Esophagus muscularis mucosa (tissue), 4 donors: ENCODE data around the gene NOXRED1. TPM values are rescaled to one million over a fixed set of nuclear protein-coding genes. Genes with fewer than 3 reads are reported as not detected.

Experiments used
- DNase-seq: peaks from one replicate; pipeline ENCODE4 v3.0.0-alpha.2; 2017; ENCODE audit errors: extremely low spot score
- H3K27ac ChIP-seq, 4 donors: fragments of 200-600 bp; sonication (generic); replicated peaks in 1 of 4; 1 replicate in 3 of 4; 2 replicates in 1 of 4; pipeline ENCODE4 v1.5.1; 2016 to 2019; ENCODE audit warnings: mild to moderate bottlenecking in 1 of 4
- H3K27me3 ChIP-seq, 4 donors: fragments of 200-600 bp; sonication (generic); one replicate each; pipeline versions ENCODE4 v1.5.1 to v1.6.0; 2016 to 2019
- H3K36me3 ChIP-seq, 4 donors: fragments of 200-600 bp; sonication (generic); one replicate each; pipeline ENCODE4 v1.5.1; 2016 to 2019
- H3K4me1 ChIP-seq, 4 donors: fragments of 200-600 bp; sonication (generic); one replicate each; pipeline ENCODE4 v1.5.1; 2016 to 2019
- H3K4me3 ChIP-seq, 4 donors: fragments of 200-600 bp; sonication (generic); 1 replicate in 2 of 4; 2 replicates in 2 of 4; pipeline ENCODE4 v1.5.1; 2016 to 2019; ENCODE audit warnings: mild to moderate bottlenecking in 4 of 4, moderate library complexity in 1 of 4
- H3K9me3 ChIP-seq, 4 donors: fragments of 200-600 bp; sonication (generic); 1 replicate in 3 of 4; 2 replicates in 1 of 4; pipeline ENCODE4 v1.5.1; 2016 to 2019
- CTCF ChIP-seq, 3 experiments: fragments of 200-600 bp in 2 of 3; fragments of 450-650 bp in 1 of 3; sonication (generic) in 2 of 3; IDR thresholded peaks; one replicate each; pipeline ENCODE4 v1.5.1; 2017 to 2019; ENCODE audit warnings: antibody characterized with exemption in 3 of 3, mild to moderate bottlenecking in 2 of 3, moderate library complexity in 1 of 3
- EP300 ChIP-seq: sonication (generic); formaldehyde crosslinking; IDR thresholded peaks from one replicate; pipeline ENCODE4 v1.6.1; 2017; ENCODE audit warnings: antibody characterized with exemption
- POLR2A ChIP-seq: fragments of 450-650 bp; IDR thresholded peaks from one replicate; pipeline ENCODE4 v1.6.1; 2017; ENCODE audit warnings: antibody characterized with exemption, moderate library complexity, mild to moderate bottlenecking, low read depth
- POLR2AphosphoS5 ChIP-seq, 2 donors: sonication (generic); formaldehyde crosslinking; IDR thresholded peaks; one replicate each; pipeline ENCODE4 v1.6.1; 2017; ENCODE audit warnings: antibody characterized with exemption in 2 of 2
- WGBS: methylation state at CpG from one replicate; pipeline ENCODE4 v1.1.5; 2018; 5-methylcytosine and 5-hydroxymethylcytosine counted together
- intact Hi-C: fragments of 100-400 bp; cut with DNase I; formaldehyde crosslinking; loops from one replicate; pipeline ENCODE4 v1.15.1; 2023
- small RNA-seq, 3 donors: library from RNA; depleted of rRNA; stranded (forward); fragments of <200 nt; gene quantifications; one replicate each; pipeline ENCODE3, GENCODE V24; 2016
- total RNA-seq, 4 donors: library from RNA; depleted of rRNA; stranded (reverse); fragments of >200 nt; gene quantifications; one replicate each; pipeline versions ENCODE4 v1.1.0 to v1.2.1, GENCODE V29; 2016

NOXRED1 gene
- total RNA-seq, 4 donors from 2014 or later: 0.17 to 0.29 TPM; not detected in 2

GRCh38 chr14:77355811-77356210 is 67.5 kb downstream of the NOXRED1 start:
- Histone ChIP-seq H3K4me1 (no peaks in the 10 kb centered on the region), H3K4me3 (no peak overlapping the region), H3K9me3 (no peaks in the 10 kb centered on the region), H3K27ac (no peak overlapping the region), H3K36me3 (peaks cover 0 to 4% (median 3%) of the 10 kb centered on the region in 4 donors), H3K27me3 (no peaks in the 10 kb centered on the region)
- 90% methylated on average over 4 of the region's 4 CpGs for WGBS
- intact Hi-C loops: no loop called here
- DNase-seq: no peak
- TF ChIP-seq POLR2A (no peak), EP300 (no peak)

GRCh38 chr14:77353469-77354141 is 69.7 kb downstream of the NOXRED1 start:
- Histone ChIP-seq H3K4me3 (no peak overlapping the region), H3K36me3 (peaks cover 0 to 24% (median 18%) of the 10 kb centered on the region in 4 donors), H3K27me3 (no peaks in the 10 kb centered on the region), H3K4me1 (no peaks in the 10 kb centered on the region), H3K9me3 (no peaks in the 10 kb centered on the region), H3K27ac (no peak overlapping the region)
- DNase-seq: no peak
- WGBS: 88% methylated on average over 5 of the region's 5 CpGs
- TF ChIP-seq EP300: no peak
- no peak for TF ChIP-seq POLR2AphosphoS5 (IDR thresholded peaks at IDR 0.05)
- no peak for TF ChIP-seq CTCF (IDR thresholded peaks at IDR 0.05)
- no peak for TF ChIP-seq POLR2A
- intact Hi-C loops: no loop called here

DNA sequence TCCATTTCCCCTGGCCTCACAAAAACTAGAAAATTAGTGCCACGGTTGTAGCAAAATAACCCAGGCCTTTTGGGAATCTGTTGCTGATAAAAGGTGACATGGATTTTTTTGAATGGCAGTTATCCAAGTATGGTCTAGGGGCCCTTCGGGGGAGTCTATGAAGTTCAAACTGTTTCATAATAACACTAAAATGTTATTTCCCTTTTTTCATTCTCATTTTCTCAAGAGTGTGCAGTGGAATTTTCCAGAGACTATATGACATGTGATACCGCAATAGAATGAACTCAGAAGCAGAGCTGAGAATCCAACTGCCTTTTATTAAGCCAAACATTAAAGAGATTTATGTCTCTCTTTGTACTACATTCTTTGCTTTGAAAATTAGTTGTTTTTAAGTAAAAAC is 75.6 kb downstream of the NOXRED1 start:
- no peaks in the 10 kb centered on the region for H3K9me3 ChIP-seq
- WGBS: 76% methylated on average over 3 of the region's 3 CpGs
- no peak for TF ChIP-seq POLR2A
- no peak for TF ChIP-seq EP300
- DNase-seq: no peak
- H3K27ac ChIP-seq: no peak overlapping the region
- intact Hi-C loops: no loop called here
- no peak overlapping the region for H3K4me3 ChIP-seq
- H3K36me3 ChIP-seq: peaks cover 0 to 40% (median 25%) of the 10 kb centered on the region in 4 donors
- no peaks in the 10 kb centered on the region for H3K27me3 ChIP-seq
- no peaks in the 10 kb centered on the region for H3K4me1 ChIP-seq

DNA sequence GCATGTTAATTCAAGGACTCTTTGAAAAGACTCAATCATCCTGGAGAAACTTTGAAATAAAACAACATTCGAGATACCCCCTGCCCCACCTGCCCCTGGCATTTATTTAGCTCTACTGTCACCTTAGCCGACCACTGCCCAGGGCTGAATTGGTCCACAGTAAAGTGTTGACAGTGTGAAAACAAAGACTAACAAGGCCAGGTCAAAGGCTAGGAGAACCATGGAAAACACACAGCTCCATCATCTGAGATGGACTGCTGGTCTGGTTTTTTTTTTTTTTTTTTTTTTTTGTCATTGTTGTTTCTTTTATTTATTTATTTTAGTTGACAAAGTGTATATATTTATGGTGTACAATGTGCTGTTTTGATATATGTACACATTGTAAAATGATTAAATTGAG is 76.8 kb downstream of the NOXRED1 start:
- Histone ChIP-seq H3K4me3 (no peak overlapping the region), H3K4me1 (no peaks in the 10 kb centered on the region), H3K27ac (no peak overlapping the region), H3K27me3 (no peaks in the 10 kb centered on the region), H3K36me3 (peaks cover 7 to 53% (median 35%) of the 10 kb centered on the region in 4 donors), H3K9me3 (no peaks in the 10 kb centered on the region)
- no peak for DNase-seq
- no peak for TF ChIP-seq EP300
- no peak for TF ChIP-seq CTCF (IDR thresholded peaks at IDR 0.05)
- no peak for TF ChIP-seq POLR2A
- no peak for TF ChIP-seq POLR2AphosphoS5 (IDR thresholded peaks at IDR 0.05)
- intact Hi-C loops: no loop called here
- 76% methylated on average over 2 of the region's 2 CpGs for WGBS

DNA sequence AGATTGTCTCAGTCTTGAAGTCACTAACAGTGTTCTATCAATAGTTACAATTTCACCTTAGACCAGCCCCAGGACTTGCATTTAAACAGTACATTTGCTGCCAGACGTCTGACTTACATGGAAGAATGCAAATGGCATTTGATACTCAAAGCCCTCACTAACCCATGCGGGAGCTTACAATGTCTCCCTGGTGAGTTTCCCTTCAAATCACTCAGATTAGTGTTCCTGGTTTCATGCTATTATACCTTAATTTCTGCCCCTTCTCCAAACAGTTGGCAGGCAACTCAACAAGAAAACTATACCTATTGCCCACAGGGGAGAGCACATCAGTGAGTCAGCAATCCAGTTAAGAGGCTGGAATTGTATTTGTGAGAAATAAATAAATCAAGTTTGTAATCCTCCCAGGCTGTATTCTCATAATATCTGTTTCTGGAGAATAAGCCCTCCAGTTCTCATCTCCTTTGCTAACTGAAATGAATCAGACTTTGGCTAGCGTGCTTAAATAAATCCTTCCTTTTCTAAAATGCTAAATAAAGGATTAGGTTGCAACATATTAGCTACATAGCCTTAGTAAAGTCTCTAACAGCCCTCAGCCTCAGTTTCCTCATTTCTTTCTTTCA is 78.8 kb downstream of the NOXRED1 start:
- DNase-seq: no peak
- Histone ChIP-seq H3K27ac (no peak overlapping the region), H3K4me1 (no peaks in the 10 kb centered on the region), H3K4me3 (no peak overlapping the region), H3K27me3 (no peaks in the 10 kb centered on the region), H3K36me3 (peaks cover 26 to 56% (median 37%) of the 10 kb centered on the region in 4 donors), H3K9me3 (no peaks in the 10 kb centered on the region)
- TF ChIP-seq CTCF (IDR thresholded peaks at IDR 0.05) (no peak), POLR2A (no peak), EP300 (no peak), POLR2AphosphoS5 (IDR thresholded peaks at IDR 0.05) (no peak)
- intact Hi-C loops: no loop called here
- WGBS: 91% methylated on average over 3 of the region's 3 CpGs

Small RNAs within 50 kb of the gene (small RNA-seq; reads per million reads assigned to genes)
- 0 reads per million in 3 donors for gene RF00404

Other genes starting within 250 kb of the NOXRED1 start
- 1 to 10 TPM in 2 of 4 donors, under 1 TPM in 2; 0.83 to 5.0 (median 1.1) TPM for gene TMEM63C, start 241.7 kb downstream of the NOXRED1 start, total RNA-seq
- gene NGB, start 152.3 kb downstream of the NOXRED1 start, total RNA-seq: 1 to 10 TPM; 2.7 to 4.6 (median 3.6) TPM
- 10 to 100 TPM; 13.3 to 29.2 (median 14.5) TPM for gene POMT2, start 102.6 kb downstream of the NOXRED1 start, total RNA-seq
- 10 to 100 TPM in 2 of 4 donors, 1 to 10 TPM in 2; 8.0 to 12.3 (median 9.9) TPM for gene GSTZ1, start 102.5 kb downstream of the NOXRED1 start, total RNA-seq
- gene TMED8, start 46.4 kb downstream of the NOXRED1 start, total RNA-seq: 10 to 100 TPM; 15.2 to 21.8 (median 16.7) TPM
- gene SAMD15, start 46.1 kb downstream of the NOXRED1 start, total RNA-seq: under 1 TPM; 0.42 to 0.52 (median 0.51) TPM
- gene VIPAS39, start 34.1 kb upstream of the NOXRED1 start, total RNA-seq: 10 to 100 TPM; 14.1 to 22.9 (median 17.8) TPM
- 100 to 1,000 TPM; 111 to 132 (median 116) TPM for gene AHSA1, start 34.6 kb upstream of the NOXRED1 start, total RNA-seq
- gene ISM2, start 75.3 kb upstream of the NOXRED1 start, total RNA-seq: under 1 TPM in 1 of 4 donors, not detected in 3; 0.33 TPM
- 10 to 100 TPM; 14.5 to 25.3 (median 20.1) TPM for gene SPTLC2, start 193.1 kb upstream of the NOXRED1 start, total RNA-seq